HEK293 (cell line): Measurements from ENCODE around the gene TCOF1.

ENCODE experiments used
- OVOL3 ChIP-seq: fragments of 450-650 bp; formaldehyde crosslinking; IDR thresholded peaks from 2 replicates; pipeline ENCODE4 v1.5.1; 2016; ENCODE audit warnings: missing biosample characterization, missing genetic modification characterization
- ZNF266 ChIP-seq: fragments of 450-650 bp; formaldehyde crosslinking; IDR thresholded peaks from 2 replicates; pipeline ENCODE4 v1.5.1; 2016; ENCODE audit warnings: missing biosample characterization, missing genetic modification characterization, low read depth
- ZNF416 ChIP-seq: fragments of 450-650 bp; formaldehyde crosslinking; IDR thresholded peaks from 2 replicates; pipeline ENCODE4 v1.5.1; 2016; ENCODE audit warnings: missing biosample characterization, missing genetic modification characterization
- TF ChIP-seq, protein P1 (sequence below): fragments of 450-650 bp; formaldehyde crosslinking; IDR thresholded peaks from 2 replicates; pipeline ENCODE4 v1.5.1; 2016; ENCODE audit warnings: missing biosample characterization, missing genetic modification characterization
- TF ChIP-seq, protein P2 (sequence below): fragments of 450-650 bp; formaldehyde crosslinking; IDR thresholded peaks from 2 replicates; pipeline ENCODE4 v1.5.1; 2016; ENCODE audit warnings: missing biosample characterization, missing genetic modification characterization

DNA sequence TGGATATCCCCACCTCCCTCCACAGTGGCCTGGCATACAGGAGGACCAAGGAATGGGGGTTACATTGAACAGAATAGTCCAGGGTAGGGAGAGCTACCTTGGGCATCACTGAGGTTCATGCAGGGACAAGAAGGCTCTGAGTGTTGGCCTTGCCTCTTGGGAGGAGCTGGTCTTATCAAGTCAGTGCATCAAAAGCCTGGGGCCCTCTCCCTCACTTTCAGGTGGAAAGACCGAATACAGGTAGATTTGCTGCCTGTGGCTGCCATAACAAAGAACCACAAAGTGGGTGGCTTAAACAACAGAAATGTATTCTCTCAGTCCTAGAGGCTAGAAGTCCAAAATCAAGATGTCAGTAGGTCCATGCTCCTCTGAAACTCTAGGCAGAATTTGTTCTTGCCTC lies 36.3 kb upstream of the TCOF1 start:
- TF ChIP-seq, protein P1, sequence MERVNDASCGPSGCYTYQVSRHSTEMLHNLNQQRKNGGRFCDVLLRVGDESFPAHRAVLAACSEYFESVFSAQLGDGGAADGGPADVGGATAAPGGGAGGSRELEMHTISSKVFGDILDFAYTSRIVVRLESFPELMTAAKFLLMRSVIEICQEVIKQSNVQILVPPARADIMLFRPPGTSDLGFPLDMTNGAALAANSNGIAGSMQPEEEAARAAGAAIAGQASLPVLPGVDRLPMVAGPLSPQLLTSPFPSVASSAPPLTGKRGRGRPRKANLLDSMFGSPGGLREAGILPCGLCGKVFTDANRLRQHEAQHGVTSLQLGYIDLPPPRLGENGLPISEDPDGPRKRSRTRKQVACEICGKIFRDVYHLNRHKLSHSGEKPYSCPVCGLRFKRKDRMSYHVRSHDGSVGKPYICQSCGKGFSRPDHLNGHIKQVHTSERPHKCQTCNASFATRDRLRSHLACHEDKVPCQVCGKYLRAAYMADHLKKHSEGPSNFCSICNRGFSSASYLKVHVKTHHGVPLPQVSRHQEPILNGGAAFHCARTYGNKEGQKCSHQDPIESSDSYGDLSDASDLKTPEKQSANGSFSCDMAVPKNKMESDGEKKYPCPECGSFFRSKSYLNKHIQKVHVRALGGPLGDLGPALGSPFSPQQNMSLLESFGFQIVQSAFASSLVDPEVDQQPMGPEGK (tag by site-specific recombination): no peak
- no peak for TF ChIP-seq ZNF416
- TF ChIP-seq, protein P2, sequence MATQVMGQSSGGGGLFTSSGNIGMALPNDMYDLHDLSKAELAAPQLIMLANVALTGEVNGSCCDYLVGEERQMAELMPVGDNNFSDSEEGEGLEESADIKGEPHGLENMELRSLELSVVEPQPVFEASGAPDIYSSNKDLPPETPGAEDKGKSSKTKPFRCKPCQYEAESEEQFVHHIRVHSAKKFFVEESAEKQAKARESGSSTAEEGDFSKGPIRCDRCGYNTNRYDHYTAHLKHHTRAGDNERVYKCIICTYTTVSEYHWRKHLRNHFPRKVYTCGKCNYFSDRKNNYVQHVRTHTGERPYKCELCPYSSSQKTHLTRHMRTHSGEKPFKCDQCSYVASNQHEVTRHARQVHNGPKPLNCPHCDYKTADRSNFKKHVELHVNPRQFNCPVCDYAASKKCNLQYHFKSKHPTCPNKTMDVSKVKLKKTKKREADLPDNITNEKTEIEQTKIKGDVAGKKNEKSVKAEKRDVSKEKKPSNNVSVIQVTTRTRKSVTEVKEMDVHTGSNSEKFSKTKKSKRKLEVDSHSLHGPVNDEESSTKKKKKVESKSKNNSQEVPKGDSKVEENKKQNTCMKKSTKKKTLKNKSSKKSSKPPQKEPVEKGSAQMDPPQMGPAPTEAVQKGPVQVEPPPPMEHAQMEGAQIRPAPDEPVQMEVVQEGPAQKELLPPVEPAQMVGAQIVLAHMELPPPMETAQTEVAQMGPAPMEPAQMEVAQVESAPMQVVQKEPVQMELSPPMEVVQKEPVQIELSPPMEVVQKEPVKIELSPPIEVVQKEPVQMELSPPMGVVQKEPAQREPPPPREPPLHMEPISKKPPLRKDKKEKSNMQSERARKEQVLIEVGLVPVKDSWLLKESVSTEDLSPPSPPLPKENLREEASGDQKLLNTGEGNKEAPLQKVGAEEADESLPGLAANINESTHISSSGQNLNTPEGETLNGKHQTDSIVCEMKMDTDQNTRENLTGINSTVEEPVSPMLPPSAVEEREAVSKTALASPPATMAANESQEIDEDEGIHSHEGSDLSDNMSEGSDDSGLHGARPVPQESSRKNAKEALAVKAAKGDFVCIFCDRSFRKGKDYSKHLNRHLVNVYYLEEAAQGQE (tag by site-specific recombination): no peak
- no peak for TF ChIP-seq OVOL3
- TF ChIP-seq ZNF266 (tag by site-specific recombination): no peak
